Measurements from ENCODE around the gene GPR37L1.
A peak's percentile ranks its signal among the peaks of the same experiment; 100 is the strongest.
"Not testable (repeated sequence)": the region's sequence is repeated elsewhere in the genome, so short reads cannot be mapped to it uniquely, and the experiment has no call there.

GPR37L1 gene

GRCh38 chr1:202135221-202135721 is 12.6 kb downstream of the GPR37L1 start:
- peak; percentile 25 for DNase-seq

GRCh38 chr1:202140833-202141232 is 18.1 kb downstream of the GPR37L1 start:
- no peak for DNase-seq

GRCh38 chr1:202141468-202141867 is 18.8 kb downstream of the GPR37L1 start:
- not testable (repeated sequence) for DNase-seq

GRCh38 chr1:202143011-202143767 is 20.5 kb downstream of the GPR37L1 start:
- peak; percentile 88 for DNase-seq

GRCh38 chr1:202143768-202144401 is 21.2 kb downstream of the GPR37L1 start:
- DNase-seq: peak; percentile 88

- no peak for DNase-seq
Measured at GRCh38 chr1:202144402-202145067, 21.8 kb downstream of the GPR37L1 start, which contains the start of gene ARL8A. TSS of gene ARL8A (minus strand) at chr1:202144737. CDS start at chr1:202144572, 165 bp downstream.

- peak; percentile 76 for DNase-seq
Measured at GRCh38 chr1:202145068-202145743, 22.5 kb downstream of the GPR37L1 start.

- DNase-seq: not testable (repeated sequence)
Measured at GRCh38 chr1:202145744-202146140, 23.0 kb downstream of the GPR37L1 start.

- DNase-seq: no peak
Measured at GRCh38 chr1:202146279-202146678, 23.6 kb downstream of the GPR37L1 start.

GRCh38 chr1:202146993-202147392 is 24.3 kb downstream of the GPR37L1 start:
- no peak for DNase-seq

GRCh38 chr1:202148391-202148790 is 25.7 kb downstream of the GPR37L1 start:
- no peak for DNase-seq

GRCh38 chr1:202149566-202149965 is 26.8 kb downstream of the GPR37L1 start:
- no peak for DNase-seq

- DNase-seq: no peak
Measured at GRCh38 chr1:202150187-202150586, 27.5 kb downstream of the GPR37L1 start.

GRCh38 chr1:202150602-202151001 is 27.9 kb downstream of the GPR37L1 start:
- DNase-seq: no peak

GRCh38 chr1:202151045-202151444 is 28.3 kb downstream of the GPR37L1 start:
- DNase-seq: no peak

GRCh38 chr1:202152399-202152798 is 29.7 kb downstream of the GPR37L1 start:
- no peak for DNase-seq

GRCh38 chr1:202153284-202153683 is 30.6 kb downstream of the GPR37L1 start:
- DNase-seq: no peak

- no peak for DNase-seq
Measured at GRCh38 chr1:202154148-202154765, 31.5 kb downstream of the GPR37L1 start.

- DNase-seq: no peak
Measured at GRCh38 chr1:202154766-202155477, 32.2 kb downstream of the GPR37L1 start.

- no peak for DNase-seq
Measured at GRCh38 chr1:202155478-202156021, 32.8 kb downstream of the GPR37L1 start.

- no peak for DNase-seq
Measured at GRCh38 chr1:202156590-202156989, 33.9 kb downstream of the GPR37L1 start.

GRCh38 chr1:202157945-202158344 is 35.2 kb downstream of the GPR37L1 start:
- DNase-seq: no peak

Data from KG1 (cell line).